HG03521 (cell line): Measurements from ENCODE around the gene EIF4H.
A peak's percentile ranks its signal among the peaks of the same experiment; 100 is the strongest.
"Not testable (repeated sequence)": the region's sequence is repeated elsewhere in the genome, so short reads cannot be mapped to it uniquely, and the experiment has no call there.

Source experiments
- ATAC-seq: cut with Tn5 transposase; IDR thresholded peaks from one replicate; pipeline ENCODE4 v1.9.1; 2021; ENCODE audit warnings: mild to moderate bottlenecking, moderate library complexity; ENCODE audit not compliant: unreplicated experiment

Gene EIF4H

GRCh38 chr7:74173866-74174605, at the start of gene EIF4H:
Gene EIF4H (plus strand): TSS chr7:74174356. CDS start chr7:74174384, 28 bp downstream.
- peak; percentile 75 for ATAC-seq

GRCh38 chr7:74126220-74126880, 47.8 kb upstream of the EIF4H start:
- ATAC-seq = no peak

- no peak for ATAC-seq
These were observed 44.3 kb upstream of the EIF4H start for GRCh38 chr7:74129887-74130286.

GRCh38 chr7:74130518-74130917, 43.6 kb upstream of the EIF4H start:
- ATAC-seq = no peak

GRCh38 chr7:74134117-74134620, 40.0 kb upstream of the EIF4H start:
- no peak for ATAC-seq

GRCh38 chr7:74138334-74138867, 35.8 kb upstream of the EIF4H start:
- no peak for ATAC-seq

- no peak for ATAC-seq
These were observed 35.0 kb upstream of the EIF4H start for GRCh38 chr7:74138945-74139843.

GRCh38 chr7:74141705-74142104, 32.5 kb upstream of the EIF4H start:
- no peak for ATAC-seq

- ATAC-seq = no peak
These were observed 30.8 kb upstream of the EIF4H start for GRCh38 chr7:74143383-74143782.

GRCh38 chr7:74148491-74148890, 25.7 kb upstream of the EIF4H start:
- ATAC-seq = no peak

- no peak for ATAC-seq
These were observed 25.1 kb upstream of the EIF4H start for GRCh38 chr7:74149071-74149470.

GRCh38 chr7:74149603-74150002, 24.6 kb upstream of the EIF4H start:
- no peak for ATAC-seq

- ATAC-seq = no peak
These were observed 20.4 kb upstream of the EIF4H start for GRCh38 chr7:74153736-74154135.

GRCh38 chr7:74155810-74156395, 18.3 kb upstream of the EIF4H start:
- ATAC-seq = no peak

GRCh38 chr7:74157605-74158004, 16.6 kb upstream of the EIF4H start:
- no peak for ATAC-seq

GRCh38 chr7:74164985-74165456, 9.1 kb upstream of the EIF4H start:
- ATAC-seq = no peak

- ATAC-seq = no peak
These were observed 8.1 kb upstream of the EIF4H start for GRCh38 chr7:74165867-74166593.

- not testable (repeated sequence) for ATAC-seq
These were observed 6.8 kb upstream of the EIF4H start for GRCh38 chr7:74167324-74167723.

- no peak for ATAC-seq
These were observed 1.1 kb upstream of the EIF4H start for GRCh38 chr7:74173074-74173473.

GRCh38 chr7:74173491-74173865, 678 bp upstream of the EIF4H start:
- ATAC-seq = no peak
